HepG2 (cell line): ENCODE measurements around the gene EIF4H. TPM values are rescaled to one million over a fixed set of nuclear protein-coding genes. Genes with fewer than 3 reads are reported as not detected.

Experiments
- ATAC-seq: fragments of 200-7000 bp; cut with Tn5 transposase; 3 replicates; pipeline ENCODE4 v1.9.1; 2020; ENCODE audit warnings: mild to moderate bottlenecking, moderate library complexity
- BruUV-seq: library from RNA; stranded (reverse); fragments of 400-500 nt; replicated peaks from 2 replicates; lab custom pipeline; 2021; lab: Mats Ljungman, UMichigan
- CTCF ChIA-PET: fragments of 300-600 bp; formaldehyde crosslinking; extraction: SDS; loops from one replicate; lab custom pipeline; 2021; ENCODE audit warnings: low total read pairs, inconsistent platforms, low intra/inter-chr PET ratio; lab: Yijun Ruan, JAX
- POLR2A ChIA-PET: fragments of 350-600 bp; sonication (Branson Sonifier 250); formaldehyde crosslinking; loops from one replicate; lab custom pipeline; 2020; ENCODE audit warnings: antibody characterized with exemption, inconsistent platforms; lab: Yijun Ruan, JAX
- DNase-seq: peaks from one replicate; pipeline ENCODE4 v3.0.0-alpha.2; 2015; ENCODE audit warnings: low spot score
- FAIRE-seq: peaks from 3 replicates; lab custom pipeline; 2011; peaks lifted over from hg19 to GRCh38; lab: Jason Lieb, UNC
- H2AFZ ChIP-seq: one replicate; pipeline ENCODE4 v1.6.1; 2011; ENCODE audit warnings: low read length, inconsistent platforms
- H3K27ac ChIP-seq: fragments of 300-600 bp; 3 replicates; pipeline ENCODE4 v1.8.0; 2011; ENCODE audit warnings: mixed run types, mild to moderate bottlenecking, mixed read lengths, low read length, inconsistent platforms; ENCODE audit not compliant: insufficient read depth; ENCODE audit errors: extremely low read length
- H3K27me3 ChIP-seq, 2 experiments: fragments of 200-600 bp in 1 of 2; 2 replicates in 1 of 2; 3 replicates in 1 of 2; pipeline versions ENCODE4 v1.6.0 to v1.8.0; 2011; ENCODE audit warnings: low read length in 2 of 2, mild to moderate bottlenecking in 2 of 2, moderate library complexity in 2 of 2, inconsistent platforms in 1 of 2; ENCODE audit not compliant: insufficient read depth in 2 of 2, control insufficient read depth in 1 of 2
- H3K36me3 ChIP-seq, 2 experiments: fragments of 200-600 bp in 1 of 2; replicated peaks in 1 of 2; 2 replicates in 1 of 2; 3 replicates in 1 of 2; pipeline versions ENCODE4 v1.5.1 to v1.8.0; 2011; ENCODE audit warnings: low read length in 2 of 2, inconsistent platforms in 1 of 2; ENCODE audit not compliant: insufficient read depth in 2 of 2, control insufficient read depth in 1 of 2
- H3K4me1 ChIP-seq: 2 replicates; pipeline ENCODE4 v1.5.1; 2012; ENCODE audit warnings: low read length, inconsistent platforms; ENCODE audit not compliant: insufficient read depth
- H3K4me2 ChIP-seq: 2 replicates; pipeline ENCODE4 v1.6.0; 2011; ENCODE audit warnings: low read depth, low read length, inconsistent platforms
- H3K4me3 ChIP-seq, 3 experiments: fragments of 200-600 bp in 1 of 3; sonication (generic), shearing (Covaris generic) in 1 of 3; replicated peaks in 1 of 3; 2 replicates each; pipeline ENCODE4 v1.5.1; 2011 to 2016; ENCODE audit warnings: low read length in 3 of 3, inconsistent platforms in 2 of 3, low read depth in 2 of 3, mild to moderate bottlenecking in 2 of 3, control low read depth in 1 of 3, mixed read lengths in 1 of 3; ENCODE audit not compliant: insufficient read depth in 1 of 3
- H3K79me2 ChIP-seq: one replicate; pipeline ENCODE4 v1.6.1; 2011; ENCODE audit warnings: low read length, inconsistent platforms; ENCODE audit not compliant: insufficient read depth
- H3K9ac ChIP-seq: 2 replicates; pipeline ENCODE4 v1.6.0; 2011; ENCODE audit warnings: mild to moderate bottlenecking, low read depth, low read length, inconsistent platforms; ENCODE audit not compliant: insufficient read depth
- H3K9me3 ChIP-seq: 2 replicates; pipeline ENCODE4 v1.5.1; 2012; ENCODE audit warnings: mild to moderate bottlenecking, low read length
- H4K20me1 ChIP-seq: 2 replicates; pipeline ENCODE4 v1.6.0; 2011; ENCODE audit warnings: inconsistent platforms, mild to moderate bottlenecking, low read length, moderate library complexity; ENCODE audit not compliant: insufficient read depth
- FIP1L1 ChIP-seq: fragments of 200-400 bp; formaldehyde crosslinking; IDR thresholded peaks from 2 replicates; pipeline ENCODE4 v1.6.1; 2018; ENCODE audit warnings: low read depth, mild to moderate bottlenecking, low read length, moderate library complexity, borderline replicate concordance; ENCODE audit not compliant: insufficient read depth
- HES4 ChIP-seq: sonication (generic); formaldehyde crosslinking; IDR thresholded peaks from 2 replicates; pipeline ENCODE4 v1.9.0; 2021; ENCODE audit warnings: mild to moderate bottlenecking, missing genetic modification reagents, borderline replicate concordance
- KDM3A ChIP-seq: IDR thresholded peaks from 2 replicates; pipeline ENCODE4 v1.6.1; 2018; ENCODE audit warnings: low read depth, missing compliant biosample characterization
- NONO ChIP-seq, 2 experiments: fragments of 450-650 bp in 1 of 2; sonication (generic) in 1 of 2; formaldehyde crosslinking in 1 of 2; IDR thresholded peaks in 1 of 2; conservative IDR thresholded peaks in 1 of 2; 2 replicates each; pipeline versions ENCODE4 v1.6.1 to v1.8.0; 2017 to 2022; ENCODE audit warnings: mild to moderate bottlenecking in 1 of 2, missing genetic modification reagents in 1 of 2, moderate library complexity in 1 of 2
- ONECUT2 ChIP-seq: sonication (generic); formaldehyde crosslinking; IDR thresholded peaks from 2 replicates; pipeline ENCODE4 v1.4.0; 2020; ENCODE audit warnings: missing genetic modification reagents
- SAP130 ChIP-seq: IDR thresholded peaks from 2 replicates; pipeline ENCODE4 v1.6.1; 2016; ENCODE audit warnings: low read depth
- SMAD9 ChIP-seq: sonication (generic); formaldehyde crosslinking; IDR thresholded peaks from 2 replicates; pipeline ENCODE4 v1.5.1; 2020; ENCODE audit warnings: mild to moderate bottlenecking, missing genetic modification reagents
- STAT6 ChIP-seq: sonication (generic); formaldehyde crosslinking; IDR thresholded peaks from 2 replicates; pipeline ENCODE4 v1.4.0; 2020; ENCODE audit warnings: missing genetic modification reagents, mild to moderate bottlenecking, borderline replicate concordance
- ZBTB20 ChIP-seq: sonication (generic); formaldehyde crosslinking; IDR thresholded peaks from 2 replicates; pipeline ENCODE4 v1.8.1; 2023; ENCODE audit warnings: missing genetic modification reagents, low read depth, mild to moderate bottlenecking, borderline replicate concordance
- ZFYVE20 ChIP-seq: sonication (generic); formaldehyde crosslinking; IDR thresholded peaks from 2 replicates; pipeline ENCODE4 v1.8.0; 2023; ENCODE audit warnings: low read depth, mild to moderate bottlenecking, moderate library complexity, missing genetic modification reagents, borderline replicate concordance
- ZNF343 ChIP-seq: sonication (generic); formaldehyde crosslinking; IDR thresholded peaks from 2 replicates; pipeline ENCODE4 v1.4.0; 2020; ENCODE audit warnings: mild to moderate bottlenecking, missing genetic modification reagents
- ZNF496 ChIP-seq: sonication (generic); formaldehyde crosslinking; IDR thresholded peaks from 2 replicates; pipeline ENCODE4 v1.8.1; 2023; ENCODE audit warnings: mild to moderate bottlenecking, moderate library complexity, missing genetic modification reagents; ENCODE audit not compliant: insufficient replicate concordance
- WGBS: methylation state at CpG from one replicate; pipeline ENCODE4 v1.1.6; 2017; ENCODE audit warnings: low lambda C conversion rate; 5-methylcytosine and 5-hydroxymethylcytosine counted together
- in situ Hi-C: cut with HindIII; loops from 2 replicates; pipeline ENCODE4 v1.10.0; 2017; ENCODE audit warnings: low pct_unique_long_range_greater_than_20kb; ENCODE audit not compliant: extremely low pct_ligation_motif_present
- intact Hi-C: fragments of 100-400 bp; cut with micrococcal nuclease; formaldehyde crosslinking; loops from one replicate; pipeline ENCODE4 v1.10.0; 2022; ENCODE audit not compliant: unreplicated experiment
- polyA plus RNA-seq, 8 experiments: library from polyadenylated mRNA; depleted of rRNA in 3 of 8; stranded (reverse) in 7 of 8; unstranded in 1 of 8; fragments of >200 nt; fragmentation: Illumina TruSeq in 4 of 8; extraction: Trizol in 4 of 8; gene quantifications; 2 replicates each; pipeline versions ENCODE4 v1.2.1 to v1.2.3, GENCODE V29; 2011 to 2016; ENCODE audit warnings: low read depth in 4 of 8, missing spikeins in 1 of 8, mixed read lengths in 1 of 8; ENCODE audit not compliant: insufficient read depth in 1 of 8
- total RNA-seq, 5 experiments: library from RNA; depleted of rRNA; stranded (reverse); fragments of >200 nt; fragmentation: Illumina TruSeq; extraction: Trizol; gene quantifications; 2 replicates each; pipeline ENCODE4 v1.2.3, GENCODE V29; 2016; ENCODE audit warnings: low read depth in 1 of 5
- TF ChIP-seq, protein P1 (sequence below): sonication (generic); formaldehyde crosslinking; IDR thresholded peaks from 2 replicates; pipeline ENCODE4 v1.4.0; 2020; ENCODE audit warnings: missing genetic modification reagents
- TF ChIP-seq, protein P2 (sequence below): sonication (generic); formaldehyde crosslinking; IDR thresholded peaks from 2 replicates; pipeline ENCODE4 v1.5.0; 2020; ENCODE audit warnings: missing genetic modification reagents

Gene EIF4H
- total and polyA plus RNA-seq, 2 of the 13 experiments (the other 11 are each of a cell fraction or from before 2014, with no cell fraction given), result 232 to 321 TPM

- TF ChIP-seq ZBTB20, result no peak
- peak; percentile 4; the same call in 1 of the 2 replicates for TF ChIP-seq SAP130
- TF ChIP-seq, protein P1, sequence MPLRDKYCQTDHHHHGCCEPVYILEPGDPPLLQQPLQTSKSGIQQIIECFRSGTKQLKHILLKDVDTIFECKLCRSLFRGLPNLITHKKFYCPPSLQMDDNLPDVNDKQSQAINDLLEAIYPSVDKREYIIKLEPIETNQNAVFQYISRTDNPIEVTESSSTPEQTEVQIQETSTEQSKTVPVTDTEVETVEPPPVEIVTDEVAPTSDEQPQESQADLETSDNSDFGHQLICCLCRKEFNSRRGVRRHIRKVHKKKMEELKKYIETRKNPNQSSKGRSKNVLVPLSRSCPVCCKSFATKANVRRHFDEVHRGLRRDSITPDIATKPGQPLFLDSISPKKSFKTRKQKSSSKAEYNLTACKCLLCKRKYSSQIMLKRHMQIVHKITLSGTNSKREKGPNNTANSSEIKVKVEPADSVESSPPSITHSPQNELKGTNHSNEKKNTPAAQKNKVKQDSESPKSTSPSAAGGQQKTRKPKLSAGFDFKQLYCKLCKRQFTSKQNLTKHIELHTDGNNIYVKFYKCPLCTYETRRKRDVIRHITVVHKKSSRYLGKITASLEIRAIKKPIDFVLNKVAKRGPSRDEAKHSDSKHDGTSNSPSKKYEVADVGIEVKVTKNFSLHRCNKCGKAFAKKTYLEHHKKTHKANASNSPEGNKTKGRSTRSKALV (CRISPR knock-in tag), result no peak
- no peak; the same call in 1 of the 2 replicates for TF ChIP-seq KDM3A (CRISPR knock-in tag)
- TF ChIP-seq HES4, result peak; percentile 55; the same call in 1 of the 2 replicates
- no peak for TF ChIP-seq FIP1L1
- TF ChIP-seq ZNF496 (CRISPR knock-in tag), result no peak
- TF ChIP-seq ZFYVE20 (CRISPR knock-in tag), result 0 out of 2 replicates have a peak, but pooled peaks have one; percentile 23
- TF ChIP-seq SMAD9 (CRISPR knock-in tag), result no peak
- TF ChIP-seq ONECUT2 (CRISPR knock-in tag), result no peak
- TF ChIP-seq NONO (IDR thresholded peaks at IDR 0.05), result no peak
- TF ChIP-seq NONO (CRISPR knock-in tag; conservative IDR thresholded peaks at IDR 0.05), result no peak
Observed at GRCh38 chr7:74174606-74175082, 488 bp downstream of the EIF4H start (continued).

- H3K4me1 ChIP-seq, result peaks cover 69% of the 10 kb centered on the region
- H4K20me1 ChIP-seq, result peaks cover 57% of the 10 kb centered on the region
- H3K4me2 ChIP-seq, result peak overlapping the region; percentile 84
- H3K79me2 ChIP-seq, result peaks cover 62% of the 10 kb centered on the region
- peak overlapping the region; percentile 80 for H3K27ac ChIP-seq
- FAIRE-seq (no peak), ATAC-seq (no peak), DNase-seq (no peak)
- peaks cover 8 to 21% of the 10 kb centered on the region in 2 experiments; a peak in 4 of 5 replicates for H3K36me3 ChIP-seq
- ChIA-PET POLR2A (interaction anchor here (0.7 to 1.4 kb wide), 3 partner anchors 13 to 119 kb away, joined by 3 to 5 read pairs (median 3); partner anchors contain the start of gene LIMK1), CTCF (no interaction called here)
- no peak overlapping the region for H2AFZ ChIP-seq
- H3K27me3 ChIP-seq, result no peaks in the 10 kb centered on the region; a peak in 1 of 5 replicates
- WGBS, result 2% methylated on average over 6 of the region's 6 CpGs
- TF ChIP-seq STAT6 (0 out of 2 replicates have a peak, but pooled peaks have one; percentile 30), ZNF343 (CRISPR knock-in tag) (no peak)
- TF ChIP-seq, protein P2, sequence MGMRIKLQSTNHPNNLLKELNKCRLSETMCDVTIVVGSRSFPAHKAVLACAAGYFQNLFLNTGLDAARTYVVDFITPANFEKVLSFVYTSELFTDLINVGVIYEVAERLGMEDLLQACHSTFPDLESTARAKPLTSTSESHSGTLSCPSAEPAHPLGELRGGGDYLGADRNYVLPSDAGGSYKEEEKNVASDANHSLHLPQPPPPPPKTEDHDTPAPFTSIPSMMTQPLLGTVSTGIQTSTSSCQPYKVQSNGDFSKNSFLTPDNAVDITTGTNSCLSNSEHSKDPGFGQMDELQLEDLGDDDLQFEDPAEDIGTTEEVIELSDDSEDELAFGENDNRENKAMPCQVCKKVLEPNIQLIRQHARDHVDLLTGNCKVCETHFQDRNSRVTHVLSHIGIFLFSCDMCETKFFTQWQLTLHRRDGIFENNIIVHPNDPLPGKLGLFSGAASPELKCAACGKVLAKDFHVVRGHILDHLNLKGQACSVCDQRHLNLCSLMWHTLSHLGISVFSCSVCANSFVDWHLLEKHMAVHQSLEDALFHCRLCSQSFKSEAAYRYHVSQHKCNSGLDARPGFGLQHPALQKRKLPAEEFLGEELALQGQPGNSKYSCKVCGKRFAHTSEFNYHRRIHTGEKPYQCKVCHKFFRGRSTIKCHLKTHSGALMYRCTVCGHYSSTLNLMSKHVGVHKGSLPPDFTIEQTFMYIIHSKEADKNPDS (CRISPR knock-in tag), result no peak
- in situ Hi-C loops (no loop called here), intact Hi-C loops (no loop called here)
- H3K4me3 ChIP-seq, result peak overlapping the region; percentile 94 to 98 (median 97)
- BruUV-seq, result TSS peak; percentile 57
- H3K9ac ChIP-seq, result peak overlapping the region; percentile 95
- H3K9me3 ChIP-seq, result no peaks in the 10 kb centered on the region
Observed at GRCh38 chr7:74175340-74175739, 1.2 kb downstream of the EIF4H start.
